GM23338 (cell line): ENCODE results near the gene IL1F10.

Source experiments
- CREB1 ChIP-seq: fragments of 250-450 bp; sonication (Bioruptor Pico); IDR thresholded peaks from 2 replicates; pipeline ENCODE4 v1.5.0; 2020; ENCODE audit warnings: low read depth, mild to moderate bottlenecking, moderate library complexity
- EZH2 ChIP-seq: fragments of 200-600 bp; sonication (generic); IDR thresholded peaks from one replicate; pipeline ENCODE4 v1.8.0; 2017; ENCODE audit warnings: antibody characterized with exemption, mild to moderate bottlenecking, low read depth; ENCODE audit not compliant: unreplicated experiment
- EZH2phosphoT487 ChIP-seq: fragments of 200-600 bp; sonication (generic); IDR thresholded peaks from one replicate; pipeline ENCODE4 v1.8.1; 2018; ENCODE audit warnings: antibody characterized with exemption; ENCODE audit not compliant: unreplicated experiment
- JUNB ChIP-seq: IDR thresholded peaks from one replicate; pipeline ENCODE4 v1.6.1; 2016; ENCODE audit warnings: antibody characterized with exemption; ENCODE audit not compliant: unreplicated experiment
- POLR2AphosphoS5 ChIP-seq: IDR thresholded peaks from 2 replicates; pipeline ENCODE4 v1.6.1; 2016; ENCODE audit warnings: antibody characterized with exemption, low read depth
- REST ChIP-seq: IDR thresholded peaks from one replicate; pipeline ENCODE4 v1.6.1; 2018; ENCODE audit warnings: antibody characterized with exemption; ENCODE audit not compliant: unreplicated experiment
- ZNF114 ChIP-seq: fragments of 250-450 bp; sonication (Bioruptor Pico); IDR thresholded peaks from 2 replicates; pipeline ENCODE4 v1.5.0; 2020; ENCODE audit warnings: mild to moderate bottlenecking, moderate library complexity
- ZNF462 ChIP-seq: fragments of 250-450 bp; sonication (Bioruptor Pico); IDR thresholded peaks from 2 replicates; pipeline ENCODE4 v1.5.0; 2020; ENCODE audit warnings: mild to moderate bottlenecking, moderate library complexity
- TF ChIP-seq, protein P1 (sequence below), 2 experiments: fragments of 200-600 bp in 1 of 2; sonication (generic) in 1 of 2; conservative IDR thresholded peaks; 2 replicates each; pipeline versions ENCODE4 v1.5.1 to v1.6.1; 2016 to 2017; ENCODE audit warnings: antibody characterized with exemption in 2 of 2, low read depth in 2 of 2, mild to moderate bottlenecking in 2 of 2, moderate library complexity in 1 of 2
- TF ChIP-seq, protein P2 (sequence below): IDR thresholded peaks from 2 replicates; pipeline ENCODE4 v1.6.1; 2016; ENCODE audit warnings: antibody characterized with exemption

GRCh38 chr2:113113807-113114206 is 46.0 kb downstream of the IL1F10 start:
- TF ChIP-seq, protein P1, sequence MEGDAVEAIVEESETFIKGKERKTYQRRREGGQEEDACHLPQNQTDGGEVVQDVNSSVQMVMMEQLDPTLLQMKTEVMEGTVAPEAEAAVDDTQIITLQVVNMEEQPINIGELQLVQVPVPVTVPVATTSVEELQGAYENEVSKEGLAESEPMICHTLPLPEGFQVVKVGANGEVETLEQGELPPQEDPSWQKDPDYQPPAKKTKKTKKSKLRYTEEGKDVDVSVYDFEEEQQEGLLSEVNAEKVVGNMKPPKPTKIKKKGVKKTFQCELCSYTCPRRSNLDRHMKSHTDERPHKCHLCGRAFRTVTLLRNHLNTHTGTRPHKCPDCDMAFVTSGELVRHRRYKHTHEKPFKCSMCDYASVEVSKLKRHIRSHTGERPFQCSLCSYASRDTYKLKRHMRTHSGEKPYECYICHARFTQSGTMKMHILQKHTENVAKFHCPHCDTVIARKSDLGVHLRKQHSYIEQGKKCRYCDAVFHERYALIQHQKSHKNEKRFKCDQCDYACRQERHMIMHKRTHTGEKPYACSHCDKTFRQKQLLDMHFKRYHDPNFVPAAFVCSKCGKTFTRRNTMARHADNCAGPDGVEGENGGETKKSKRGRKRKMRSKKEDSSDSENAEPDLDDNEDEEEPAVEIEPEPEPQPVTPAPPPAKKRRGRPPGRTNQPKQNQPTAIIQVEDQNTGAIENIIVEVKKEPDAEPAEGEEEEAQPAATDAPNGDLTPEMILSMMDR (conservative IDR thresholded peaks at IDR 0.05; ENCODE audit: low read depth in 2 of 2) = no peak
- TF ChIP-seq ZNF462 (CRISPR knock-in tag) (no peak), REST (no peak), EZH2 (no peak), CREB1 (CRISPR knock-in tag) (no peak), POLR2AphosphoS5 (no peak), JUNB (no peak), EZH2phosphoT487 (no peak), ZNF114 (no peak)
- TF ChIP-seq, protein P2, sequence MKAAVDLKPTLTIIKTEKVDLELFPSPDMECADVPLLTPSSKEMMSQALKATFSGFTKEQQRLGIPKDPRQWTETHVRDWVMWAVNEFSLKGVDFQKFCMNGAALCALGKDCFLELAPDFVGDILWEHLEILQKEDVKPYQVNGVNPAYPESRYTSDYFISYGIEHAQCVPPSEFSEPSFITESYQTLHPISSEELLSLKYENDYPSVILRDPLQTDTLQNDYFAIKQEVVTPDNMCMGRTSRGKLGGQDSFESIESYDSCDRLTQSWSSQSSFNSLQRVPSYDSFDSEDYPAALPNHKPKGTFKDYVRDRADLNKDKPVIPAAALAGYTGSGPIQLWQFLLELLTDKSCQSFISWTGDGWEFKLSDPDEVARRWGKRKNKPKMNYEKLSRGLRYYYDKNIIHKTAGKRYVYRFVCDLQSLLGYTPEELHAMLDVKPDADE = no peak
